Natural killer cell (primary cell): ENCODE data around the gene ACOT7. TPM values are rescaled to one million over a fixed set of nuclear protein-coding genes. Genes with fewer than 3 reads are reported as not detected.

Experiments
- ATAC-seq, 3 donors: fragments of 150-1000 bp in 2 of 3; fragments of 200-7000 bp in 1 of 3; cut with Tn5 transposase; 1 replicate in 1 of 3; 2 replicates in 2 of 3; pipeline ENCODE4 v1.10.0; 2021; ENCODE audit warnings: mild to moderate bottlenecking in 2 of 3, moderate library complexity in 2 of 3
- DNase-seq, 2 donors: peaks; one replicate each; pipeline versions ENCODE4 v3.0.0 to v3.0.0-alpha.2; 2013 to 2021; ENCODE audit warnings: mixed read lengths in 1 of 2
- H3K27ac ChIP-seq: one replicate; pipeline ENCODE4 v1.5.1; 2013; ENCODE audit warnings: mild to moderate bottlenecking, low read length
- H3K27me3 ChIP-seq: one replicate; pipeline ENCODE4 v1.6.1; 2013; ENCODE audit warnings: low read length; ENCODE audit not compliant: control insufficient read depth, insufficient read depth
- H3K36me3 ChIP-seq: one replicate; pipeline ENCODE4 v1.6.1; 2013; ENCODE audit warnings: low read length; ENCODE audit not compliant: control insufficient read depth, insufficient read depth
- H3K4me1 ChIP-seq: one replicate; pipeline ENCODE4 v1.6.1; 2013; ENCODE audit warnings: low read length; ENCODE audit not compliant: control insufficient read depth, insufficient read depth
- H3K4me3 ChIP-seq: one replicate; pipeline ENCODE4 v1.5.1; 2013; ENCODE audit warnings: low read length
- H3K9me3 ChIP-seq: one replicate; pipeline ENCODE4 v1.6.1; 2013; ENCODE audit warnings: low read length; ENCODE audit not compliant: control insufficient read depth, insufficient read depth
- H3K27ac Mint-ChIP-seq, 2 donors: one replicate each; pipeline ENCODE4 v1.8.0; 2022; ENCODE audit warnings: mild to moderate bottlenecking in 2 of 2, mixed read lengths in 2 of 2, moderate library complexity in 1 of 2
- H3K27me3 Mint-ChIP-seq, 2 donors: one replicate each; pipeline ENCODE4 v1.8.0; 2022; ENCODE audit warnings: low read depth in 2 of 2, mixed read lengths in 2 of 2
- H3K36me3 Mint-ChIP-seq: one replicate; pipeline ENCODE4 v1.8.0; 2022; ENCODE audit warnings: mixed read lengths
- H3K4me1 Mint-ChIP-seq, 2 donors: one replicate each; pipeline ENCODE4 v1.8.0; 2022; ENCODE audit warnings: mixed read lengths in 2 of 2
- H3K4me3 Mint-ChIP-seq: one replicate; pipeline ENCODE4 v1.8.0; 2022; ENCODE audit warnings: mild to moderate bottlenecking, moderate library complexity, mixed read lengths
- H3K9me3 Mint-ChIP-seq, 2 donors: one replicate each; pipeline ENCODE4 v1.8.0; 2022; ENCODE audit warnings: mixed read lengths in 2 of 2
- CTCF ChIP-seq: fragments of 200-600 bp; IDR thresholded peaks from one replicate; pipeline ENCODE4 v1.8.0; 2022; ENCODE audit warnings: antibody characterized with exemption
- WGBS: methylation state at CpG from one replicate; pipeline ENCODE4 v1.1.7; 2013; ENCODE audit warnings: missing lambda C conversion rate; ENCODE audit not compliant: insufficient coverage; 5-methylcytosine and 5-hydroxymethylcytosine counted together
- intact Hi-C: fragments of 100-400 bp; cut with micrococcal nuclease; formaldehyde crosslinking; loops from one replicate; pipeline ENCODE4 v1.14.2; 2022
- total RNA-seq, 4 donors: library from RNA; stranded (reverse); fragments of 120-200 nt in 1 of 4; gene quantifications; one replicate each; pipeline versions ENCODE4 v1.2.3 to v1.2.4, GENCODE V29; 2013 to 2022

Gene ACOT7
- total RNA-seq, 3 donors from 2014 or later (not counting 1 experiment from before 2014, with no cell fraction given), result 11.5 to 16.9 (median 15.4) TPM

DNA sequence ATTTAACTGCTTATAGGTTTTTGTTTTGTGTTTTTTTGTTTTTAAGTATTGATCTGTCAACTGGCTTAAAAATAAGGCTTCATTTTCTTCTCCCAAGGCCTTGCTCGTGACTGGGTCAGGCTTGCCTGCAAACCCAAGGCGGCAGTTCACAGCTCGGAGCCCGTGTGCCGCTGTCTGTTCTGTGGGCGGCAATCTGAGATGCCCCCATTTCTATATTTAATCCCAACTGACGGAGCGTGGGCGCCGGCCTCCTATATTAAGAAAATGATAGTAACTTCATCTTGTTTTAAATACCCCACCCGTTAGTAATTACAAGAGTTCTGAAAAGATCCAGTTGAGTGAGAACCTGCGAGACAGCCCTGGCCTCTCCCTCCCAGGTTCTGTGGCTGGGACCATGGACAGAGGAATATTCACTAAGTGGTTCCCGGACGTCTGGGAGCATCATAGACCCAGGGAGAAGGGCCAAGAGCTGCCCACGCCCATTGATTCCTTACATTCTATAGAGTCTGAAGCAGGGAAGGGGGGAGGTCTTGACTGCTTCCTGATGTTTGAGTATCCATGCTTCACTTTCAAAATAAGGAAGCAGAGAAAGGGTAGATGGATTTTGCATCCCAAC is 90.1 kb downstream of the ACOT7 start:
- Mint-ChIP-seq H3K4me3 (no peak overlapping the region), H3K27me3 (peaks cover 0 to 2% of the 10 kb centered on the region in 2 donors), H3K9me3 (no peaks in the 10 kb centered on the region), H3K36me3 (no peaks in the 10 kb centered on the region), H3K4me1 (peaks cover 11 to 12% of the 10 kb centered on the region in 2 donors), H3K27ac (no peak overlapping the region)
- no peak for TF ChIP-seq CTCF
- intact Hi-C loops, result no loop called here
- no peak overlapping the region for H3K4me3 ChIP-seq
- H3K27me3 ChIP-seq, result no peaks in the 10 kb centered on the region
- WGBS, result 97% methylated on average over 15 of the region's 15 CpGs
- ATAC-seq (no peak), DNase-seq (no peak)
- no peaks in the 10 kb centered on the region for H3K9me3 ChIP-seq
- H3K27ac ChIP-seq, result no peak overlapping the region
- H3K36me3 ChIP-seq, result no peaks in the 10 kb centered on the region
- H3K4me1 ChIP-seq, result no peaks in the 10 kb centered on the region

DNA sequence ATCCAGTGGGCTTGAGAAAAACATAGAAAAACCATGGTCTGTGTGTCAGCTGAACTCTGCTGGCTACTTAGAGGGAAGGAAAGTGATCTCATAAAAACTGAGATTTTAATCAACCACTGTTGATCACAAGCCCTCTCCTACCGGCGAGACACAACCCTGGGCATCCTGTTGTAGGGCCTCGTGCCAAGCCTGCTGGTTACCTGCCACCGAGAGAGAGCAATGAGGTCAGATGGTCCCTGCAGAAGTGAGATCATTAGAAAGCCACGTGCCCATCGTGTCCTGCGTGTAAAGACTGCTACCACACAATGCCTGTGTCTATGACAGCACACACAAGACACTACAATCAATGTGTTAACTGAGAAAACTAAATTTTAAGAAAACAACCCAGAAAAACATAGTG is 91.0 kb downstream of the ACOT7 start:
- peak in 1 of 3 donors; percentile 22 for ATAC-seq
- H3K27ac Mint-ChIP-seq, result no peak overlapping the region
- H3K4me1 Mint-ChIP-seq, result peaks cover 6 to 11% of the 10 kb centered on the region in 2 donors
- intact Hi-C loops, result no loop called here
- Histone ChIP-seq H3K36me3 (no peaks in the 10 kb centered on the region), H3K4me1 (no peaks in the 10 kb centered on the region), H3K9me3 (no peaks in the 10 kb centered on the region), H3K4me3 (no peak overlapping the region), H3K27me3 (no peaks in the 10 kb centered on the region), H3K27ac (no peak overlapping the region)
- no peaks in the 10 kb centered on the region for H3K36me3 Mint-ChIP-seq
- TF ChIP-seq CTCF, result no peak
- no peaks in the 10 kb centered on the region for H3K27me3 Mint-ChIP-seq
- H3K9me3 Mint-ChIP-seq, result no peaks in the 10 kb centered on the region
- H3K4me3 Mint-ChIP-seq, result no peak overlapping the region
- DNase-seq, result no peak
- WGBS, result 72% methylated on average over 7 of the region's 7 CpGs

DNA sequence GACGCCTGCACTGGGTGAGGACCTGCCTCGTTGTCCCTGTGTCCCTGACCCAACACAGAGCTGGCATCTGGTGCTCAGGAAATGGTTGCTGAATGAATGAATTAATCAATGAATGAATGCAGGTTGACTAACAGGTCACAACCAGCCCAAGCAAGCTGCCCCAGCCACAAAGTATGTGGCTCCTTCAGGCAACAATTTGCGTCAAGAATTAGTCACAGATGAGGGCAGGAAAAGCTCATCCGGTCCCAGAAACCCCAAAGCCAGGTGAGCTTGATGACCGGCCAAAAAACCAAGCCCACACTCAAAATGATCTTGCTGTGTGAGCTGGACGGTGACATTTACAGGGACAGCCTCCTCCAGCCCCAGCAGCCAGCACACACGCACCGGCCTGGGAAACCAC is 92.0 kb downstream of the ACOT7 start:
- Histone ChIP-seq H3K27me3 (no peaks in the 10 kb centered on the region), H3K4me3 (no peak overlapping the region), H3K4me1 (peaks cover 2% of the 10 kb centered on the region), H3K36me3 (no peaks in the 10 kb centered on the region), H3K27ac (no peak overlapping the region), H3K9me3 (no peaks in the 10 kb centered on the region)
- Mint-ChIP-seq H3K36me3 (no peaks in the 10 kb centered on the region), H3K4me3 (no peak overlapping the region), H3K27ac (no peak overlapping the region), H3K27me3 (no peaks in the 10 kb centered on the region), H3K4me1 (peaks cover 0 to 11% of the 10 kb centered on the region in 2 donors), H3K9me3 (no peaks in the 10 kb centered on the region)
- 94% methylated on average over 8 of the region's 8 CpGs for whole genome bisulfite sequencing
- TF ChIP-seq CTCF, result no peak
- no peak for ATAC-seq
- intact Hi-C loops, result no loop called here
- DNase-seq, result no peak
